ENCODE results near the gene LSM4. TPM values are rescaled to one million over a fixed set of nuclear protein-coding genes. Genes with fewer than 3 reads are reported as not detected.
A peak's percentile ranks its signal among the peaks of the same experiment; 100 is the strongest.

LSM4 gene
- total and polyA plus RNA-seq, 10 of the 15 experiments (the other 5 are each of a cell fraction or from before 2014, with no cell fraction given), result 12.6 to 652 (median 217) TPM

- FAIRE-seq, result no peak
- ATAC-seq, result no peak
- peaks cover 11% of the 10 kb centered on the region for H3K79me2 ChIP-seq (ENCODE audit: control insufficient read depth, insufficient read depth, low read length)
- no peak overlapping the region; the same call in 1 of the 2 replicates for H3K9ac ChIP-seq (ENCODE audit: control insufficient read depth, insufficient read depth, low read length)
- no peak for TF ChIP-seq USF2 (IDR thresholded peaks at IDR 0.05; ENCODE audit: borderline replicate concordance, low read depth, low read length)
- TF ChIP-seq ELK1 (IDR thresholded peaks at IDR 0.05; ENCODE audit: low read depth, low read length), result no peak
- no peak for TF ChIP-seq CTCF (IDR thresholded peaks at IDR 0.05 in 2 of 3, conservative IDR thresholded peaks at IDR 0.05 in 1 of 3; ENCODE audit: control insufficient read depth in 2 of 3, extremely low read depth in 1 of 3, insufficient read depth in 1 of 3, low read depth in 3 of 3, low read length in 3 of 3)
- no peak for TF ChIP-seq BCLAF1 (IDR thresholded peaks at IDR 0.05)
- TF ChIP-seq RELA (IDR thresholded peaks at IDR 0.05; ENCODE audit: borderline replicate concordance, partially characterized antibody), result no peak
- TF ChIP-seq MTA2 (IDR thresholded peaks at IDR 0.05; ENCODE audit: low read depth), result no peak
- no peak for TF ChIP-seq WRNIP1 (IDR thresholded peaks at IDR 0.05; ENCODE audit: borderline replicate concordance, low read depth, low read length)
- TF ChIP-seq EED (IDR thresholded peaks at IDR 0.05; ENCODE audit: low read depth), result no peak
- TF ChIP-seq LARP7 (IDR thresholded peaks at IDR 0.05), result no peak
- no peak for DNase-seq (ENCODE audit: low read depth, low spot score)
- 0 out of 2 replicates have a peak overlapping the region, but pooled peaks have one; percentile 79 for H3K4me3 ChIP-seq
- intact Hi-C loops (cut with micrococcal nuclease; ENCODE audit: unreplicated experiment) (loop anchor here (5.0 kb wide), 1 partner anchor 65 kb away; no protein-coding TSS in a partner anchor), in situ Hi-C loops (cut with MboI) (loop anchor here (5.0 kb wide), 1 partner anchor 65 kb away; no protein-coding TSS in a partner anchor)
- no peak overlapping the region for H3K27ac ChIP-seq (ENCODE audit: control insufficient read depth, insufficient read depth)
- no peaks in the 10 kb centered on the region for H4K20me1 ChIP-seq (ENCODE audit: control insufficient read depth, insufficient read depth)
- 93% methylated on average over 8 of the region's 8 CpGs for WGBS (ENCODE audit: insufficient coverage, insufficient replicate concordance, low lambda C conversion rate, missing lambda C conversion rate)
- POLR2A ChIA-PET, result interaction anchor here (0.6 to 6.0 kb wide), 9 partner anchors 13 to 118 kb away, joined by 3 to 46 read pairs (median 5); partner anchors contain the start of genes JUND and LSM4
- H3K27me3 ChIP-seq (replicated peaks in 1 of 2; ENCODE audit: control insufficient read depth in 2 of 2, insufficient read depth in 2 of 2, low read length in 1 of 2), result no peaks in the 10 kb centered on the region
- H3K4me2 ChIP-seq (ENCODE audit: control insufficient read depth, insufficient read depth), result peak overlapping the region; percentile 99; the same call in 1 of the 2 replicates
- no peaks in the 10 kb centered on the region for H3K9me3 ChIP-seq (replicated peaks; ENCODE audit: control insufficient read depth, insufficient read depth, low read length)
- SMC1A ChIA-PET (ENCODE audit: uncharacterized antibody, unreplicated experiment), result interaction anchor here (1.0 to 2.2 kb wide), 7 partner anchors 14 to 70 kb away, joined by 3 to 12 read pairs (median 3); no protein-coding TSS in a partner anchor
- no TSS peak for BruUV-seq (replicated peaks)
- H2AFZ ChIP-seq (ENCODE audit: control insufficient read depth, low read depth, low read length), result no peak overlapping the region
- H3K36me3 ChIP-seq (ENCODE audit: control insufficient read depth in 2 of 2, insufficient read depth in 2 of 2, low read length in 1 of 2), result peaks cover 0 to 3% of the 10 kb centered on the region in 2 experiments; a peak in 1 of 4 replicates
- CTCF ChIA-PET, result interaction anchor here (0.8 to 4.2 kb wide), 8 partner anchors 7 to 72 kb away, joined by 3 to 20 read pairs (median 6); no protein-coding TSS in a partner anchor
- RAD21 ChIA-PET (ENCODE audit: unreplicated experiment), result interaction anchor here (0.7 to 2.7 kb wide), 6 partner anchors 46 to 251 kb away, joined by 3 to 10 read pairs (median 4); no protein-coding TSS in a partner anchor
- peaks cover 14% of the 10 kb centered on the region for H3K4me1 ChIP-seq (ENCODE audit: control insufficient read depth, insufficient read depth, low read length)
Observed at GRCh38 chr19:18342090-18342632, 19.3 kb upstream of the LSM4 start.
